K562 (cell line): ENCODE data around the gene LDAH. TPM values are rescaled to one million over a fixed set of nuclear protein-coding genes. Genes with fewer than 3 reads are reported as not detected.
A peak's percentile ranks its signal among the peaks of the same experiment; 100 is the strongest.

Source experiments
- BCOR ChIP-seq: fragments of 450-650 bp; IDR thresholded peaks from 2 replicates; pipeline ENCODE4 v1.6.1; 2016
- BRD4 ChIP-seq: fragments of 200-600 bp; sonication (generic); IDR thresholded peaks from 2 replicates; pipeline ENCODE4 v1.6.1; 2017; ENCODE audit warnings: inconsistent platforms
- CC2D1A ChIP-seq: fragments of 450-650 bp; IDR thresholded peaks from 2 replicates; pipeline ENCODE4 v1.6.1; 2017; ENCODE audit warnings: mild to moderate bottlenecking
- COPS2 ChIP-seq: fragments of 450-650 bp; conservative IDR thresholded peaks from 2 replicates; pipeline ENCODE4 v1.6.1; 2016; ENCODE audit warnings: mild to moderate bottlenecking, moderate library complexity
- ELF1 ChIP-seq: fragments of 200-800 bp; sonication (Bioruptor generic); IDR thresholded peaks from 2 replicates; pipeline ENCODE4 v1.6.1; 2016; ENCODE audit warnings: missing genetic modification characterization, missing compliant biosample characterization
- FOSL1 ChIP-seq: fragments of 200-800 bp; sonication (Bioruptor generic); conservative IDR thresholded peaks from 2 replicates; pipeline ENCODE4 v1.6.1; 2016; ENCODE audit warnings: missing genetic modification characterization, missing compliant biosample characterization
- FOXA3 ChIP-seq, 2 experiments: fragments of 450-650 bp in 1 of 2; sonication (generic) in 1 of 2; formaldehyde crosslinking; IDR thresholded peaks in 1 of 2; conservative IDR thresholded peaks in 1 of 2; 2 replicates each; pipeline versions ENCODE4 v1.4.0 to v1.8.0; 2020 to 2022; ENCODE audit warnings: mild to moderate bottlenecking in 2 of 2, missing genetic modification reagents in 1 of 2
- FOXK1 ChIP-seq: sonication (generic); formaldehyde crosslinking; IDR thresholded peaks from 2 replicates; pipeline ENCODE4 v1.8.0; 2022; ENCODE audit warnings: missing genetic modification reagents, mild to moderate bottlenecking, borderline replicate concordance
- HNRNPH1 ChIP-seq: fragments of 200-400 bp; formaldehyde crosslinking; optimal IDR thresholded peaks from 2 replicates; pipeline ENCODE3; 2017; ENCODE audit warnings: low read depth, mild to moderate bottlenecking, low read length, moderate library complexity
- PCBP2 ChIP-seq: fragments of 200-400 bp; formaldehyde crosslinking; IDR thresholded peaks from 2 replicates; pipeline ENCODE4 v1.6.1; 2018; ENCODE audit warnings: low read length, low read depth, mild to moderate bottlenecking, moderate library complexity; ENCODE audit not compliant: poor library complexity, severe bottlenecking
- PML ChIP-seq: IDR thresholded peaks from 2 replicates; pipeline ENCODE4 v1.6.1; 2012; ENCODE audit warnings: low read length, inconsistent platforms
- SMARCA4 ChIP-seq: fragments of 450-650 bp; IDR thresholded peaks from 2 replicates; pipeline ENCODE4 v1.6.1; 2016
- TAF9B ChIP-seq: fragments of 450-650 bp; IDR thresholded peaks from 2 replicates; pipeline ENCODE4 v1.6.1; 2018; ENCODE audit warnings: mild to moderate bottlenecking; ENCODE audit not compliant: partially characterized antibody
- ZNF224 ChIP-seq: sonication (generic); formaldehyde crosslinking; IDR thresholded peaks from 2 replicates; pipeline ENCODE4 v1.8.0; 2022; ENCODE audit warnings: mild to moderate bottlenecking, missing genetic modification reagents
- ZNF696 ChIP-seq: fragments of 250-450 bp; sonication (Bioruptor Pico); conservative IDR thresholded peaks from 2 replicates; pipeline ENCODE4 v1.4.0; 2020; ENCODE audit warnings: mild to moderate bottlenecking, moderate library complexity
- polyA plus RNA-seq, 8 experiments: library from polyadenylated mRNA; depleted of rRNA in 4 of 8; stranded (reverse) in 5 of 8; unstranded in 3 of 8; fragments of >200 nt; fragmentation: Nextera tagmentation in 2 of 8; fragmentation: Illumina TruSeq in 1 of 8; extraction: Ambion mirVana in 2 of 8; extraction: Trizol in 1 of 8; gene quantifications; 2 replicates each; pipeline versions ENCODE4 v1.2.1 to v1.2.3, GENCODE V29; 2011 to 2014; ENCODE audit warnings: inconsistent platforms in 1 of 8, missing spikeins in 1 of 8
- total RNA-seq, 7 experiments: library from RNA; depleted of rRNA in 6 of 7; stranded (reverse); fragments of >200 nt in 6 of 7; fragmentation: Illumina TruSeq in 2 of 7; extraction: Trizol in 2 of 7; gene quantifications; 2 replicates each; pipeline versions ENCODE4 v1.2.1 to v1.2.3, GENCODE V29; 2011 to 2021; ENCODE audit warnings: low replicate concordance in 1 of 7
- TF ChIP-seq, protein P1 (sequence below): sonication (generic); formaldehyde crosslinking; IDR thresholded peaks from 2 replicates; pipeline ENCODE4 v1.8.1; 2023; ENCODE audit warnings: missing genetic modification reagents, mild to moderate bottlenecking, borderline replicate concordance
- TF ChIP-seq, protein P2 (sequence below): IDR thresholded peaks from 3 replicates; pipeline ENCODE4 v1.6.1; 2011; ENCODE audit warnings: borderline replicate concordance, mild to moderate bottlenecking; ENCODE audit not compliant: insufficient read length, insufficient read depth
- TF ChIP-seq, protein P3 (sequence below): fragments of 250-450 bp; sonication (Bioruptor Pico); IDR thresholded peaks from 2 replicates; pipeline ENCODE4 v1.5.0; 2021
- TF ChIP-seq, protein P4 (sequence below): IDR thresholded peaks from 2 replicates; pipeline ENCODE4 v1.6.1; 2011; ENCODE audit warnings: borderline replicate concordance, low read depth, mild to moderate bottlenecking, moderate library complexity, low read length; ENCODE audit not compliant: insufficient read depth, poor library complexity, severe bottlenecking

Gene LDAH
- total and polyA plus RNA-seq, 9 of the 15 experiments (the other 6 are each of a cell fraction or from before 2014, with no cell fraction given), result 22.3 to 60.1 (median 40.0) TPM

DNA sequence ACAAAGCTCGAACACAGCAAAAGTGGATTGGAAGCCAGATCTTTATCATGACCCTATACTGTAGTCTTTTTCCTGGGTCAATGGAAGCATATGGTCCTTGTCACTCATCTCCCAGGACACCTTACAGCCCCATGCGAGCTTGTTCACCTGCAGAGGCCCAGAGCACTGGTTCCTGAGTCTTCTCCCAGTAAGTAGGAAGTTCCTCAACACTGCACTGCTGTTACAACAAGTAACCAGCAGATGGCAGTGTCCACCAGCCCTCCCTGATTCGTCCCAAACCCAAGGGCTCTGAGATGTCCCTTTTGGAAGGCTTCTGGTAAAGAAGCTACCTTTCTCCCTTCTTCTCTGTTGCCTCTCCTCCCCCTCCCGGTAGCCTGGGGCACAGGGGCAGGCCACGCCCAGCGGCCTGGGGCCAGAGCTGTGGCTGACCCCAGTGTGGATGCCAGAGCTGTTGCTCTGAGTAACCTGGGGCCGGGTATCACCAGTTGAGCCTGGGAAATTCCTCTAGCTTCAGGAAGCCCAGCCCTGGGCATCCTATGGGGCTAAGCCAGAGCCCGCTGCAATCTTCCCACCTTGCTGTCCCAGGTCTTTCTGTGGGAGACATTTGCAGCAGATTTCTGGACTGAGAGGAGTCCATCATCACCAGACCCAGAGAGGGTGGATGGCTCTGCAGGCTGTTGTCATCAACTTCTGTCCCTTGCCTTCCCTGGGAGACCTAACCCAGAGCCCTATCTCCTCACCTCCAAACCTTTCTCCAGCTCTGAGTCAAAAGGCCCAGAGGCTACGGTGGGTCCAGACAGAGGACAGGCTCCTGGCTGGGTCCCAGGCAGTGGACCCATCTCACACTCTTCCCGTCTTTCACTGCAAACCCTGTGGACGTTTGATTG, 161.2 kb downstream of the LDAH start (continued):
- TF ChIP-seq, protein P1, sequence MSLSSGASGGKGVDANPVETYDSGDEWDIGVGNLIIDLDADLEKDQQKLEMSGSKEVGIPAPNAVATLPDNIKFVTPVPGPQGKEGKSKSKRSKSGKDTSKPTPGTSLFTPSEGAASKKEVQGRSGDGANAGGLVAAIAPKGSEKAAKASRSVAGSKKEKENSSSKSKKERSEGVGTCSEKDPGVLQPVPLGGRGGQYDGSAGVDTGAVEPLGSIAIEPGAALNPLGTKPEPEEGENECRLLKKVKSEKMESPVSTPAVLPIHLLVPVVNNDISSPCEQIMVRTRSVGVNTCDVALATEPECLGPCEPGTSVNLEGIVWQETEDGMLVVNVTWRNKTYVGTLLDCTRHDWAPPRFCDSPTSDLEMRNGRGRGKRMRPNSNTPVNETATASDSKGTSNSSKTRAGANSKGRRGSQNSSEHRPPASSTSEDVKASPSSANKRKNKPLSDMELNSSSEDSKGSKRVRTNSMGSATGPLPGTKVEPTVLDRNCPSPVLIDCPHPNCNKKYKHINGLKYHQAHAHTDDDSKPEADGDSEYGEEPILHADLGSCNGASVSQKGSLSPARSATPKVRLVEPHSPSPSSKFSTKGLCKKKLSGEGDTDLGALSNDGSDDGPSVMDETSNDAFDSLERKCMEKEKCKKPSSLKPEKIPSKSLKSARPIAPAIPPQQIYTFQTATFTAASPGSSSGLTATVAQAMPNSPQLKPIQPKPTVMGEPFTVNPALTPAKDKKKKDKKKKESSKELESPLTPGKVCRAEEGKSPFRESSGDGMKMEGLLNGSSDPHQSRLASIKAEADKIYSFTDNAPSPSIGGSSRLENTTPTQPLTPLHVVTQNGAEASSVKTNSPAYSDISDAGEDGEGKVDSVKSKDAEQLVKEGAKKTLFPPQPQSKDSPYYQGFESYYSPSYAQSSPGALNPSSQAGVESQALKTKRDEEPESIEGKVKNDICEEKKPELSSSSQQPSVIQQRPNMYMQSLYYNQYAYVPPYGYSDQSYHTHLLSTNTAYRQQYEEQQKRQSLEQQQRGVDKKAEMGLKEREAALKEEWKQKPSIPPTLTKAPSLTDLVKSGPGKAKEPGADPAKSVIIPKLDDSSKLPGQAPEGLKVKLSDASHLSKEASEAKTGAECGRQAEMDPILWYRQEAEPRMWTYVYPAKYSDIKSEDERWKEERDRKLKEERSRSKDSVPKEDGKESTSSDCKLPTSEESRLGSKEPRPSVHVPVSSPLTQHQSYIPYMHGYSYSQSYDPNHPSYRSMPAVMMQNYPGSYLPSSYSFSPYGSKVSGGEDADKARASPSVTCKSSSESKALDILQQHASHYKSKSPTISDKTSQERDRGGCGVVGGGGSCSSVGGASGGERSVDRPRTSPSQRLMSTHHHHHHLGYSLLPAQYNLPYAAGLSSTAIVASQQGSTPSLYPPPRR, result no peak
- TF ChIP-seq COPS2, result no peak
- TF ChIP-seq CC2D1A, result peak; percentile 58; the same call in 1 of the 2 replicates
- no peak for TF ChIP-seq ZNF696
- TF ChIP-seq TAF9B, result no peak
- TF ChIP-seq PCBP2, result no peak
- TF ChIP-seq HNRNPH1, result no peak
- TF ChIP-seq FOXA3 (CRISPR knock-in tag; conservative IDR thresholded peaks at IDR 0.05 in 1 of 2, IDR thresholded peaks at IDR 0.05 in 1 of 2), result 0 out of 4 replicates have a peak, but pooled peaks of 1 of the 2 experiments have one; percentile 18
- no peak for TF ChIP-seq ZNF224 (CRISPR knock-in tag)
- no peak for TF ChIP-seq FOXK1 (CRISPR knock-in tag)
- no peak for TF ChIP-seq PML
- TF ChIP-seq, protein P2, sequence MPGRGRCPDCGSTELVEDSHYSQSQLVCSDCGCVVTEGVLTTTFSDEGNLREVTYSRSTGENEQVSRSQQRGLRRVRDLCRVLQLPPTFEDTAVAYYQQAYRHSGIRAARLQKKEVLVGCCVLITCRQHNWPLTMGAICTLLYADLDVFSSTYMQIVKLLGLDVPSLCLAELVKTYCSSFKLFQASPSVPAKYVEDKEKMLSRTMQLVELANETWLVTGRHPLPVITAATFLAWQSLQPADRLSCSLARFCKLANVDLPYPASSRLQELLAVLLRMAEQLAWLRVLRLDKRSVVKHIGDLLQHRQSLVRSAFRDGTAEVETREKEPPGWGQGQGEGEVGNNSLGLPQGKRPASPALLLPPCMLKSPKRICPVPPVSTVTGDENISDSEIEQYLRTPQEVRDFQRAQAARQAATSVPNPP, result no peak
- TF ChIP-seq ELF1, result peak; percentile 30; the same call in 1 of the 2 replicates
- TF ChIP-seq BRD4, result no peak
- 0 out of 2 replicates have a peak, but pooled peaks have one; percentile 47 for TF ChIP-seq BCOR
- TF ChIP-seq FOSL1 (tag), result no peak
- TF ChIP-seq SMARCA4, result no peak
- TF ChIP-seq, protein P3, sequence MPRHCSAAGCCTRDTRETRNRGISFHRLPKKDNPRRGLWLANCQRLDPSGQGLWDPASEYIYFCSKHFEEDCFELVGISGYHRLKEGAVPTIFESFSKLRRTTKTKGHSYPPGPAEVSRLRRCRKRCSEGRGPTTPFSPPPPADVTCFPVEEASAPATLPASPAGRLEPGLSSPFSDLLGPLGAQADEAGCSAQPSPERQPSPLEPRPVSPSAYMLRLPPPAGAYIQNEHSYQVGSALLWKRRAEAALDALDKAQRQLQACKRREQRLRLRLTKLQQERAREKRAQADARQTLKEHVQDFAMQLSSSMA (CRISPR knock-in tag), result no peak
- TF ChIP-seq, protein P4, sequence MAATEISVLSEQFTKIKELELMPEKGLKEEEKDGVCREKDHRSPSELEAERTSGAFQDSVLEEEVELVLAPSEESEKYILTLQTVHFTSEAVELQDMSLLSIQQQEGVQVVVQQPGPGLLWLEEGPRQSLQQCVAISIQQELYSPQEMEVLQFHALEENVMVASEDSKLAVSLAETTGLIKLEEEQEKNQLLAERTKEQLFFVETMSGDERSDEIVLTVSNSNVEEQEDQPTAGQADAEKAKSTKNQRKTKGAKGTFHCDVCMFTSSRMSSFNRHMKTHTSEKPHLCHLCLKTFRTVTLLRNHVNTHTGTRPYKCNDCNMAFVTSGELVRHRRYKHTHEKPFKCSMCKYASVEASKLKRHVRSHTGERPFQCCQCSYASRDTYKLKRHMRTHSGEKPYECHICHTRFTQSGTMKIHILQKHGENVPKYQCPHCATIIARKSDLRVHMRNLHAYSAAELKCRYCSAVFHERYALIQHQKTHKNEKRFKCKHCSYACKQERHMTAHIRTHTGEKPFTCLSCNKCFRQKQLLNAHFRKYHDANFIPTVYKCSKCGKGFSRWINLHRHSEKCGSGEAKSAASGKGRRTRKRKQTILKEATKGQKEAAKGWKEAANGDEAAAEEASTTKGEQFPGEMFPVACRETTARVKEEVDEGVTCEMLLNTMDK, result no peak
